Astrocyte of the spinal cord (primary cell): Measurements from ENCODE around the gene MICB.

Source experiments
- DNase-seq: peaks from one replicate; pipeline ENCODE4 v3.0.0; 2011; ENCODE audit warnings: low read depth, low spot score
- H3K4me3 ChIP-seq: 2 replicates; pipeline ENCODE4 v1.5.1; 2011; ENCODE audit warnings: low read depth, mild to moderate bottlenecking, low read length, moderate library complexity
- CTCF ChIP-seq: IDR thresholded peaks from 2 replicates; pipeline ENCODE4 v1.5.1; 2012; ENCODE audit warnings: low read depth, mild to moderate bottlenecking, low read length, inconsistent platforms
- in situ Hi-C: cut with HindIII; loops from 2 replicates; pipeline ENCODE4 v1.10.0; 2017; ENCODE audit warnings: low sequenced_read_pairs

MICB gene

GRCh38 chr6:31540640-31541039 is 42.7 kb downstream of the MICB start:
- in situ Hi-C loops, result no loop called here
- TF ChIP-seq CTCF, result no peak
- peak overlapping the region; percentile 98 for H3K4me3 ChIP-seq
- DNase-seq, result no peak

GRCh38 chr6:31541059-31541657 is 43.2 kb downstream of the MICB start:
- in situ Hi-C loops, result no loop called here
- H3K4me3 ChIP-seq, result peak overlapping the region; percentile 98
- peak; percentile 53 for DNase-seq
- no peak for TF ChIP-seq CTCF

- no peak for TF ChIP-seq CTCF
- H3K4me3 ChIP-seq, result peak within 1 kb of the TSS; percentile 98
- in situ Hi-C loops, result no loop called here
- peak; percentile 98 for DNase-seq
Measured at GRCh38 chr6:31541658-31542521, 43.9 kb downstream of the MICB start, which contains the start of gene DDX39B. Gene DDX39B, minus strand, starts transcription at chr6:31542003. Its CDS starts 1,471 bp downstream, at chr6:31540532.

GRCh38 chr6:31543639-31544038 is 45.7 kb downstream of the MICB start:
- no peak for TF ChIP-seq CTCF
- H3K4me3 ChIP-seq, result no peak overlapping the region
- in situ Hi-C loops, result no loop called here
- DNase-seq, result no peak

GRCh38 chr6:31544676-31545075 is 46.7 kb downstream of the MICB start:
- H3K4me3 ChIP-seq, result no peak overlapping the region
- in situ Hi-C loops, result no loop called here
- DNase-seq, result no peak
- TF ChIP-seq CTCF, result no peak

- in situ Hi-C loops, result no loop called here
- no peak overlapping the region for H3K4me3 ChIP-seq
- DNase-seq, result no peak
- no peak for TF ChIP-seq CTCF
Measured at GRCh38 chr6:31545291-31545690, 47.3 kb downstream of the MICB start.
